ENCODE data around the gene ATP2B1.

DNA sequence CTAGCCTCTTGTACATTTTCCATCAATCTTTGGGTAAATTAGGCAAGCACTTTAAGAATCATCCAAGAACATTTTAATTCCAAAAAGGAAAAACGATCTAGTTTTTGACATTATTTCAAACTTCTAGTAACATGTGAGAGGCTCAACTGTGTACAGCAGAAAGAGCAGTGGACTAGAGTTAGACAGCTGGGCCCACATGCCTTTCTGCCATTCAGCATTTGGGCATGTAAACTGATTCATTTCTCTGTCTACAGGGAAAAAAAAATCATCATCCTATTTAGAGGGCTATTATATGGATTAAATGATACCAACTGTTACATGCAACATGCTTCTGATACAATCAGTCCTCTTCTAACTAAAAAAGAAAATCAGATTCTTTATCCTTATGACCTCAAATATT is 17.7 kb downstream of the ATP2B1 start:
- no peak for TF ChIP-seq ZNF596 (tag by site-specific recombination; IDR thresholded peaks at IDR 0.05)
- TF ChIP-seq, protein P1, sequence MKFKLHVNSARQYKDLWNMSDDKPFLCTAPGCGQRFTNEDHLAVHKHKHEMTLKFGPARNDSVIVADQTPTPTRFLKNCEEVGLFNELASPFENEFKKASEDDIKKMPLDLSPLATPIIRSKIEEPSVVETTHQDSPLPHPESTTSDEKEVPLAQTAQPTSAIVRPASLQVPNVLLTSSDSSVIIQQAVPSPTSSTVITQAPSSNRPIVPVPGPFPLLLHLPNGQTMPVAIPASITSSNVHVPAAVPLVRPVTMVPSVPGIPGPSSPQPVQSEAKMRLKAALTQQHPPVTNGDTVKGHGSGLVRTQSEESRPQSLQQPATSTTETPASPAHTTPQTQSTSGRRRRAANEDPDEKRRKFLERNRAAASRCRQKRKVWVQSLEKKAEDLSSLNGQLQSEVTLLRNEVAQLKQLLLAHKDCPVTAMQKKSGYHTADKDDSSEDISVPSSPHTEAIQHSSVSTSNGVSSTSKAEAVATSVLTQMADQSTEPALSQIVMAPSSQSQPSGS (tag by site-specific recombination; IDR thresholded peaks at IDR 0.05; ENCODE audit: low read depth) = no peak
- TF ChIP-seq, protein P2, sequence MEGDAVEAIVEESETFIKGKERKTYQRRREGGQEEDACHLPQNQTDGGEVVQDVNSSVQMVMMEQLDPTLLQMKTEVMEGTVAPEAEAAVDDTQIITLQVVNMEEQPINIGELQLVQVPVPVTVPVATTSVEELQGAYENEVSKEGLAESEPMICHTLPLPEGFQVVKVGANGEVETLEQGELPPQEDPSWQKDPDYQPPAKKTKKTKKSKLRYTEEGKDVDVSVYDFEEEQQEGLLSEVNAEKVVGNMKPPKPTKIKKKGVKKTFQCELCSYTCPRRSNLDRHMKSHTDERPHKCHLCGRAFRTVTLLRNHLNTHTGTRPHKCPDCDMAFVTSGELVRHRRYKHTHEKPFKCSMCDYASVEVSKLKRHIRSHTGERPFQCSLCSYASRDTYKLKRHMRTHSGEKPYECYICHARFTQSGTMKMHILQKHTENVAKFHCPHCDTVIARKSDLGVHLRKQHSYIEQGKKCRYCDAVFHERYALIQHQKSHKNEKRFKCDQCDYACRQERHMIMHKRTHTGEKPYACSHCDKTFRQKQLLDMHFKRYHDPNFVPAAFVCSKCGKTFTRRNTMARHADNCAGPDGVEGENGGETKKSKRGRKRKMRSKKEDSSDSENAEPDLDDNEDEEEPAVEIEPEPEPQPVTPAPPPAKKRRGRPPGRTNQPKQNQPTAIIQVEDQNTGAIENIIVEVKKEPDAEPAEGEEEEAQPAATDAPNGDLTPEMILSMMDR (tag by site-specific recombination; IDR thresholded peaks at IDR 0.05) = no peak
- no peak for TF ChIP-seq ZSCAN30 (tag by site-specific recombination; IDR thresholded peaks at IDR 0.05)
- no peak for TF ChIP-seq GLI4 (tag by site-specific recombination; IDR thresholded peaks at IDR 0.05)
- TF ChIP-seq, protein P3, sequence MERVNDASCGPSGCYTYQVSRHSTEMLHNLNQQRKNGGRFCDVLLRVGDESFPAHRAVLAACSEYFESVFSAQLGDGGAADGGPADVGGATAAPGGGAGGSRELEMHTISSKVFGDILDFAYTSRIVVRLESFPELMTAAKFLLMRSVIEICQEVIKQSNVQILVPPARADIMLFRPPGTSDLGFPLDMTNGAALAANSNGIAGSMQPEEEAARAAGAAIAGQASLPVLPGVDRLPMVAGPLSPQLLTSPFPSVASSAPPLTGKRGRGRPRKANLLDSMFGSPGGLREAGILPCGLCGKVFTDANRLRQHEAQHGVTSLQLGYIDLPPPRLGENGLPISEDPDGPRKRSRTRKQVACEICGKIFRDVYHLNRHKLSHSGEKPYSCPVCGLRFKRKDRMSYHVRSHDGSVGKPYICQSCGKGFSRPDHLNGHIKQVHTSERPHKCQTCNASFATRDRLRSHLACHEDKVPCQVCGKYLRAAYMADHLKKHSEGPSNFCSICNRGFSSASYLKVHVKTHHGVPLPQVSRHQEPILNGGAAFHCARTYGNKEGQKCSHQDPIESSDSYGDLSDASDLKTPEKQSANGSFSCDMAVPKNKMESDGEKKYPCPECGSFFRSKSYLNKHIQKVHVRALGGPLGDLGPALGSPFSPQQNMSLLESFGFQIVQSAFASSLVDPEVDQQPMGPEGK (tag by site-specific recombination; IDR thresholded peaks at IDR 0.05) = no peak
- no peak for TF ChIP-seq KLF7 (tag by site-specific recombination; IDR thresholded peaks at IDR 0.05; ENCODE audit: borderline replicate concordance)
- no peak for TF ChIP-seq KLF10 (tag by site-specific recombination; IDR thresholded peaks at IDR 0.05)

Measured in HEK293 (cell line).